NB4 (cell line): ENCODE data around the gene RNU2-1.
"Not testable (repeated sequence)": the region's sequence is repeated elsewhere in the genome, so short reads cannot be mapped to it uniquely, and the experiment has no call there.

Source experiments
- DNase-seq: peaks from one replicate; pipeline ENCODE4 v3.0.0; 2010; ENCODE audit warnings: low read depth
- H3K4me3 ChIP-seq: one replicate; pipeline ENCODE4 v1.5.1; 2011; ENCODE audit warnings: mild to moderate bottlenecking, low read depth, low read length, moderate library complexity
- CTCF ChIP-seq: IDR thresholded peaks from one replicate; pipeline ENCODE4 v1.5.1; 2012; ENCODE audit warnings: low read depth, low read length
- MAX ChIP-seq: IDR thresholded peaks from 2 replicates; pipeline ENCODE4 v1.6.1; 2011; ENCODE audit warnings: low read depth, low read length
- MYC ChIP-seq: IDR thresholded peaks from 2 replicates; pipeline ENCODE4 v1.6.1; 2011; ENCODE audit warnings: low read depth, low read length
- POLR2A ChIP-seq: IDR thresholded peaks from 2 replicates; pipeline ENCODE4 v1.6.1; 2011; ENCODE audit warnings: mild to moderate bottlenecking; ENCODE audit not compliant: insufficient read length; ENCODE audit errors: extremely low read depth

RNU2-1 gene

GRCh38 chr17:43233877-43234276 is at the start of gene RNU2-1:
TSS of gene RNU2-1 (minus strand) at chr17:43233977.
- DNase-seq, H3K4me3 ChIP-seq: not testable (repeated sequence)

GRCh38 chr17:43272914-43273313 is 39.1 kb upstream of the RNU2-1 start:
- DNase-seq, H3K4me3 ChIP-seq: not testable (repeated sequence)

- not testable (repeated sequence) for DNase-seq, H3K4me3 ChIP-seq
Measured at GRCh38 chr17:43272483-43272882, 38.7 kb upstream of the RNU2-1 start.

- DNase-seq, H3K4me3 ChIP-seq: not testable (repeated sequence)
Measured at GRCh38 chr17:43270552-43271504, 37.1 kb upstream of the RNU2-1 start.

GRCh38 chr17:43246456-43246855 is 12.7 kb upstream of the RNU2-1 start:
- DNase-seq, H3K4me3 ChIP-seq: not testable (repeated sequence)

GRCh38 chr17:43240596-43241352 is 7.0 kb upstream of the RNU2-1 start:
- DNase-seq, H3K4me3 ChIP-seq: not testable (repeated sequence)

GRCh38 chr17:43239597-43239996 is 5.8 kb upstream of the RNU2-1 start:
- DNase-seq, H3K4me3 ChIP-seq: not testable (repeated sequence)

- not testable (repeated sequence) for H3K4me3 ChIP-seq, DNase-seq
Measured at GRCh38 chr17:43233263-43233662, 514 bp downstream of the RNU2-1 start.

GRCh38 chr17:43232021-43232699 is 1.6 kb downstream of the RNU2-1 start:
- peak overlapping the region; percentile 18 for H3K4me3 ChIP-seq
- DNase-seq: peak; percentile 21

- not testable (repeated sequence) for DNase-seq
- H3K4me3 ChIP-seq: peak overlapping the region; percentile 53
Measured at GRCh38 chr17:43231205-43232020, 2.4 kb downstream of the RNU2-1 start.

- not testable (repeated sequence) for H3K4me3 ChIP-seq, DNase-seq
Measured at GRCh38 chr17:43228020-43228782, 5.6 kb downstream of the RNU2-1 start, which contains the start of gene CCDC200. TSS of gene CCDC200 (minus strand) at chr17:43228623. CDS start at chr17:43228554, 69 bp downstream.

- no peak for DNase-seq
- no peak overlapping the region for H3K4me3 ChIP-seq
- TF ChIP-seq MAX (no peak), POLR2A (no peak), CTCF (no peak), MYC (no peak)
Measured at GRCh38 chr17:43226393-43226792, 7.4 kb downstream of the RNU2-1 start.
